ENCODE results near the gene MTHFD2.

MTHFD2 gene

DNA sequence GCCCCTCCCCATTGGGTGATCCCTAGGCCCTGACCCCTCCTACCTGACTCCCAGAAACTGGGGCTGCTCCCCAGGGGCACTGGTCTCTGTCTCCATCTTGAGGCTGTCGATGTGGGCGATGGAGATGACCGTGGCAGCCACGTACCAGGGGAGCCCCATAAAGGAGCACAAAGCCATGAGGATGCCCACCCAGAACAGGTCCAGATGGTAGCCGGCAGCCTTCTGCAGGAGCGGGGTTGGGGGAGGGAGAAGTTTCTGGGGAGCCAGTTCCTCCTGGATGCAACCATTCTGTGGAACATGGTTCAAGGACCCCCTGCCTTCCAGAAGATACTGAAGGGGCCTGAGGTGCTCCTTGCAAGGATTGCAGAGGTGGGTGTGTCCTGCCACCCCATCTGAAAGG is 34.0 kb downstream of the MTHFD2 start:
- DNase-seq, result no peak

GRCh38 chr2:74233648-74234047 is 35.2 kb downstream of the MTHFD2 start:
- DNase-seq, result no peak

- DNase-seq, result no peak
Measured at GRCh38 chr2:74235041-74235440, 36.6 kb downstream of the MTHFD2 start.

GRCh38 chr2:74238879-74239278 is 40.5 kb downstream of the MTHFD2 start:
- no peak for DNase-seq

DNA sequence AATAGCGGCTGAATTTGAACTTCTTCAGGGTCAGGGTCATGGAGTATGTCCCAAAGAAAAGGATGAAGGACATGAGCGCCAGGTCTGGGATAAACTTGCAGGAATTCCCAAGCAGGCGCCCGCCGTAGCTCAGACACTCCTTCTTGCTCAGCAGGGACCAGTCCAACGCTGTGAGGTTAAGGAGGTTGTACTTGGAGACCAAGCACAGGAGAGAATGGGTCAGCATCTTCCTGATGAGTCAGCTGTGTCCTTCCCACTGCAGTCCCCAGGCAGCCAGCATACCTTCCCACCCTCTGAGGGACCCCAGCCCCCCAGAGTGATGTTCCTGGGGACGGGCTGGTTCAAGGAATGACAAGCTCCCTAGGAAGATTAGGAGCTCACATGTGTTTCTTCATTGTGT is 40.9 kb downstream of the MTHFD2 start:
- no peak for DNase-seq

DNA sequence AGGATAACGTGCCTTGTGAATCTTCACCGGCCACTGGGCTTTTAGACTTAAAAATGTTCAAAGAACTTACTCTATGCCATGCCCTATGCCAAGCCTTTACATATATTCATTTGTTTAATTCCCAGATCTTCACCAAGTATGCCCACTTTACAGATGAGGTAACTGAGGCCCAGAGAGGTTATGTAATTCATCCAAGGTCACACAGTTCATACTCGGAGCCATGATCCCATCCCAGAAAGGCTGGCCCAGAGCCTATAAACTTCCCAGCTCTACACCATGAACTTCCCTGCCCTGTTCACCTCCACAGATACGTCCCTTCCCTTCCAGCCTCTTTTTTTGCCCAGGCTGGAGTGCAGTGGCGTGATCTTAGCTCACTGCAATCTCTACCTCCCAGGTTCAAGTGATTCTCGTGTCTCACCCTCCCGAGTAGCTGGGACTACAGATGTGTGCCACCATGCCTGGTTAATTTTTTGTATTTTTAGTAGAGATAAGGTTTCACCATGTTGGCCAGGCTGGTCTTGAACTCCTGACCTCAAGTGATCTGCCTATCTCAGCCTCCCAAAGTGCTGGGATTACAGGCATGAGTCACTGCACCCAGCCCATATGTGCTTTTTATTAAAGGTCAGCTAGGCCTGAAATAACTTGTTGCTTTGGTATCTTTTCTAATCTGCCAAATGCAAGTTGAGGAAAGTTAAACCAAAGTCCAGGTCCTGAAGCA is 44.1 kb downstream of the MTHFD2 start:
- no peak for DNase-seq

DNA sequence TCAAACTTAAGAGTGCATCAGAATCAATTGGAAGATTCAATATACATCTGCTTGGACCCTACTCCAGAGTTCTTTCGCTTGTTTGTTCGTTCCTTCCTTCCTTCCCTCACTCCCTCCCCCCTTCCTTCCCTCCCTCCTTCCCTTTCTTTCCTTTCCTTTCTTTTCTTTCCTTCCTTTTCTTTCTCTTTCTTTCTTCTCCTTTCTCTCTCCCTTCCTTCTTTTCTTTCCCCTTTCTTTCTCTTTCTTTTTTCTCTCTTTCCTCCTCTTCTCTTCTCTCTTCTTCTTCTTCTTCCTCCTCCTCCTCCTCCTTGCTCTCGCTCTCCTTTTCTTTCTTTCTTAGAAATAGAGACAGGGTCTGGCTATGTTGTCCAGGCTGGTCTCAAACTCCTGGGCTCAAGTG is 45.9 kb downstream of the MTHFD2 start:
- DNase-seq, result no peak

- DNase-seq, result no peak
Measured at GRCh38 chr2:74246496-74247195, 48.2 kb downstream of the MTHFD2 start.

GRCh38 chr2:74249406-74250122 is 51.1 kb downstream of the MTHFD2 start:
- no peak for DNase-seq

DNA sequence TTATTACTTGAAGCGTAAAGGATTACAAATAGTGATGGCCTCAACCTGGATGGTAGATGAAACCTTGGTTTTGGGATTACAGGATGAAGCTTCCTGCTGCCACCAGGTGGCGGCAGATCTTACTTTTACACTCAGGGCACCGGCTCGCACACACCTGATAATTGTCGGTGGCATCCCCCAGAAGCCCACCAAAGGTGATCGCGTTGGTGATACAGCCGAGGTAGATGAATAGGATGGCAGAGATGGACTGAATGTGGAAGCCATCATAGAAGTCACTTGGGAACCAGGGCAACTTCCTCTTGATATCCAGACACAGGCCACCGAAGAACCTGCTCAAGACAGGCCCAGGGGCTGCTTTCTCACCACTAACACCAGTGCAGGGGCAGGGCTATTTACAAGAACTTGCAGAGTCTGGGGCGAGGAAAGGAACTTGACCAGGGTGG is 51.8 kb downstream of the MTHFD2 start:
- DNase-seq, result no peak

DNA sequence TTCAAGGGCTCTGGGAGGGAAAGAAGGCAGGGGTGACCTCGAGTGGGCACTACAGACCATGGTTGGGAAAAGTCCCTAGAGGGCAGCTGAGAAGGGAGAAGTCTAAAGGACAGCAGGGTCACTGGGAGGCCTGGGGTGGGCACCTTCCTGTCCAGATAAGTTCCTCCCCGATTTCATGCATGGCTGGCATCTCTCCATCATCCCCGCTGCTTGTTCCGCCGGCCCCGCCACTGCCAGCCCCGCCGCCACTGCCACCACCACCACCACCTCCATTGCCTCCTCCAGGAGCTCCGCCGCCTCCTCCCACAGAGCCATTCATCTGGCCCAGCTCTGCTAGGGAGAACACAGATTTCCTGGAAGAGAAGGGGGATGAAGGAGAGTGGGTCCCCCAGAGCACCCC is 53.6 kb downstream of the MTHFD2 start:
- DNase-seq, result no peak

DNA sequence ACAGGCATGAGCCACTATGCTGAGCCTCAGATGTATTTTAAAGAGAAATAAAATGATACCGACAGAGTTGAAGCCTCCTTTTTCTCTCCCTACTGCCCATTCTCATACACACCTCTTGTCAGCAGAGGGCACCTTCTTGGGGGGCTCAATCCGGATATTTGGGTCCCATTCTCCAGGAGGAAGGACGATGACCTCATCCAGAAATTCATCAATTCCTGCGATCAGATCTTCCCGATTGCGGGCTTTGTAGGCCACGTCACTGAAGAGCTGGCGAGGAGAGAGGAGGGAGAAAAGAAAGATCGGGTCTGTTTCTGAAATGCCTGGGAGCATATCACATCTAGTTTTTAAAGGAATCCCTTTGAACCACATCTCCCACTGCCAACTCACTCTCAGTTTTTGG is 54.4 kb downstream of the MTHFD2 start:
- no peak for DNase-seq

DNA sequence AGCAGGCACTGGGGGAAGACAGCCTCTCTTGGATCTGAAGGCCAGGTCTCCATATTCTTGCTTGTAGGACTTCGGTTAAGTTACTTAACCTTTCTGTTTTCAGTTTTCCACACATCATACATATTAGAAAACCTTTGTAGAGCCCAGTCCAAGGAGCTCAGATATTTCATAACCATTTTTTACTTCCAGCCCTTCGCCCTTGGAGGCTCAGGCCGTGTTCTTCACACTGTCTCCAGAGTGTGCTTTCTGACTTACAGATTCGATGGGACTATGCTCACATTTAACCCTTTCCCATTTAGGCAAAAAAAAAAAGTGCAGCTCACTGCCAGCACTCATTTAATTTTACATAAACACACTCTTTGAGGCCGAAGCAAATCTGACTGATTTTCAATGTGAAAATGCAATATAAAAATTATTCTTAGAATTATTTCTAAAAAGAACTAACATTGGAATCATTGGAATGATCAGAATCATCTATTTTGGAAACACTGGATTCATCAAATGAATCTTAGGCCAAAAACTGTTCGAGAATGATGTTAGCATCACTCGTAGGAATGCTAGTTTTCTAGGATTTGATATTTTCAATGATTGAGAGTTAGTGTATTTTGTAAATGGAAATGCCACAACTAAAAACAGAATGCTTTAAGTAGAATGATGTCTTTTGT is 55.0 kb downstream of the MTHFD2 start:
- no peak for DNase-seq

GRCh38 chr2:74253971-74254310 is 55.5 kb downstream of the MTHFD2 start:
- no peak for DNase-seq

DNA sequence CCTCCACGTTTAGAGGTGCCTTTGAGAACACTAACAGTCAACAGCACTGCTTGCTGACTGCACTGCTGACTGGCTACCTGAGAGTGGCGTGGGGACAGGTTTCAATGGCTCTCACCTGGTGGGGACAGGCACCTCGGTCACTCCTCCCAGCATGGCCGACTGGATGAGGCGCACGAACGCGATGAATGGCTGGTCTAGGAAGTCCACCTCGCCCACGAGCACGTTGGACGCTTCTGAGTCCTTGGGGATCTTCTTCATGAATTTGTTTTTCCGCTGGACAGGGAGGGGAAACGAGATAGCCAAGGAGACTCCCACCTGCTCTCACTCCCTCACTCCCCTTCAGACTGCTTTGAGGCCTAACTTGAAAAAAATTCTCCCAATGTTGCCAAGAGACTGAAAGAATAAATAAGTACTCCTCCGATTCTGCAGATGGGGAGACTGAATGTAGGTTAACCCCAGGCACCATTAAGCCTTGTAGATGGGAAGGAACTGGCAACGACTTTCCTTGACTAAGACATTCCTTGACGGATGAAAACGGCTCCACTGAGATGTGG is 57.3 kb downstream of the MTHFD2 start:
- no peak for DNase-seq

- DNase-seq, result no peak
Measured at GRCh38 chr2:74259191-74259590, 60.8 kb downstream of the MTHFD2 start.

DNA sequence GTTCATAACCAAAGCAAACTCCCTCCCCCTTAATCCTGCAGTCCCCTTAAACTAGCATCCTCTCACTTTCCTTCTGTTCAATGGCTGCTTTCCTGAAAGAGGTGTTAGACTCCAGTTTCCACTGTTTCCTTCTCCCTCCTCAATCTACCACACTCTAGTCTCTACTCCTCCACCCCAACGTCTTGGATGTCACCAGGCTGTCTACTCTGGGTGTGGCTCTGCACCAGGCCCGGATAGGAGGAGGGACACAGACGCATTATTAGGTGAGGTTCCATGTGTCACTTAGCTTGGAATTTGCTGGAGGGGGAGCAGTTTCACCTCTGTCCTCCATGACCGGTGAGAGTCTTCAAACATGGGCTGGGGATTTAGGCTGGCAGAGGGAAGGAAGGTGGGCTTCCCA is 61.3 kb downstream of the MTHFD2 start:
- no peak for DNase-seq

- no peak for DNase-seq
Measured at GRCh38 chr2:74260495-74260894, 62.1 kb downstream of the MTHFD2 start.

DNA sequence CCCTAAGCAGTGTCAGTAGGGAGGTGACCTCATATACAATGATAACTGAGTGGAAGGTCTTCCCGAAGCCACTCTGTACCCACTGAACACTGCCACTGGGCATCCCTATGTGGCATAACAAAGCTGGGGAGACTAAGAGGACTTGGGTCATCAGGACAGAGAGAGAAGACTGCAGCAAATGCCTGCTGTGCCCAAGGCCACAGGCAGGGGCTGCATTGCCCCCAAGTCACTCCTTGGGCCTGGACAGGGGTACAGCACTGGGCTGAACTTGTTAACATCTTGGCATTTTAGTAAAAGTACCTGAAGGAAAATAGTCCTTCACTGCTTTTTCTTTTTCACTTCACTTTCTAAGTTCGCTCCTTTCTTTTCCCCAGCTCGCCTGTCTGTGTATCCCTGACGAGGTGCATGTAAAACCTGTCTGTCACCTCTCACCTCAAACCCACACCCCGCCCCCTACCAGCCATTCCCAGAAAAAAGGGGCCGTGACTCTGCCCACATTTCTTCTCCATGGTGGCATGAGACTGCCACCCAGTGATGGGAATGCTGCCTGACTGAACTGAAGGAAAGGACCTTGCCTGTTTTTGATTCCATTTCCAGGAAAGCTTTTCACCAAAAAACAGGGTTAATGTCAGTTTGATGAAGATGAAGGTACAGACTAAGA is 62.9 kb downstream of the MTHFD2 start:
- no peak for DNase-seq

GRCh38 chr2:74262681-74263080 is 64.3 kb downstream of the MTHFD2 start:
- no peak for DNase-seq

GRCh38 chr2:74264281-74264680 is 65.9 kb downstream of the MTHFD2 start:
- DNase-seq, result no peak

DNA sequence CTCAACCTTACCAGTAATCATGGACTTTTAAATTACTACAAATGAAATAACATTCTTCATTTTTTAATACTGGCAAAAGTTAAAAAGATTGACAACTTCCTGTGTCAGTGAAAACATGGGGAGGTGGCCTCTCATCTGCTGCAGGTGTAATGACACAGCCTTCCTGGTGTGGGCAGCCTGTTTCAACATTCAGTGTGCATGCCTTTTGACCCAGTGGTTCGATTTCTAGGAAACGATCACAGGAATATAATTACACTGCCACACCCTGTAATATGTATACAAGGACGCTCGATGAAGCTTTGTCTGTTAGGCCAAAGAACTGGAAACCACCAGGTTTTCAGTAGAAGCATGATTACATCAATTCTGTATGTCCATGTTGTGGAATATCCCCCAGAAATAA is 68.7 kb downstream of the MTHFD2 start:
- DNase-seq, result peak; percentile 14

All from NCI-H2107 (cell line).